Right forelimb (tissue), 1 donor: ENCODE measurements around the gene NRG3.
"Not testable (repeated sequence)": the region's sequence is repeated elsewhere in the genome, so short reads cannot be mapped to it uniquely, and the experiment has no call there.

Experiments
- DNase-seq: peaks from one replicate; pipeline ENCODE4 v3.0.0-alpha.2; 2018

NRG3 gene

DNA sequence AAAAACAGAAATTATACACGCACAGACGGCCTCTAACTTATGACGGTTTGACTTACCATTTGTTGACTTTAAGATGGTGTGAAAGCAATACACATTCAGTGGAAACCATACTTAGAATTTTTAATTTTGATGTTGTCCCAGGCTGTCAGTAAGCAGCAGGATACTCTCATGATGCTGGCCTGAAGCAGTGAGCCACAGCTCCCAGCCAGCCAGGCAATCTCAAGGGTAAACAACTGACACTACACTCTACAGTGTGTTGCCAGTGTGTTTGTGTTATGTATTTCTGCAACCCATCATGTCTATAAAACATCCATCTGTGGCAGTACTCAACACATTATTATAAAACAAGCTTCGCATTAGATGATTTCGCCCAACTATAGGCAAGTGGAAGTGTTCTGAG, 747.5 kb downstream of the NRG3 start:
- no peak for DNase-seq

DNA sequence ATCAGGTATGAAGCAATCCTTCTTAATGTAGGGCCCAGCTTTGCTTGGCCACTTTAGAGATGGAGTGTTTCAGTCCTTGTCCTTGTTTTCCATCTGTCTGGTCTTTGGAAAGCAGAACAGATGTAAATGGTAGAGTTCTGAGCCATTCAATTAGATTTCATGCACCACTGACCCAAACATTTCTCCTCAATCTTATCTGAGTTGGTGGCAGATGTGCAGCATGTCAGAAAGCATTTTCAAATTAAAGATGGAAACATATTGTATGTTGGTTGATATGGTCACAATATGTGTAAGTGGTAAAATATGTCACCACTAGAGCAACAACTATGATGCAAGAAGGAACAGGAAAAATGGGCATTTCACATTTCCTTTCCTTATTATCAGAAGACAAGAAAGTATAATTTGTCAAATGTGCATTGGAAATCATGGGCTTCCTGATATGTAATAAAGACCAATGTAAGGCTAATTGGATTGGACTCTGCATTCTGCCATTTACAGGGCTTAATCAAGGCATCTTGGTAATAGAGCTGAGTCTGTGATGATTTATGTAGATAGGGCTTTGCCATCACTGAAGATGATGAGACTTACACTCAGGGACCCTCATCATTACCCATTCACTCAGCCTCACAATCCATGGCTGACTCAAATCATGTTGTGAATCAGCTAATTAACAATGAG, 750.7 kb downstream of the NRG3 start:
- no peak for DNase-seq

DNA sequence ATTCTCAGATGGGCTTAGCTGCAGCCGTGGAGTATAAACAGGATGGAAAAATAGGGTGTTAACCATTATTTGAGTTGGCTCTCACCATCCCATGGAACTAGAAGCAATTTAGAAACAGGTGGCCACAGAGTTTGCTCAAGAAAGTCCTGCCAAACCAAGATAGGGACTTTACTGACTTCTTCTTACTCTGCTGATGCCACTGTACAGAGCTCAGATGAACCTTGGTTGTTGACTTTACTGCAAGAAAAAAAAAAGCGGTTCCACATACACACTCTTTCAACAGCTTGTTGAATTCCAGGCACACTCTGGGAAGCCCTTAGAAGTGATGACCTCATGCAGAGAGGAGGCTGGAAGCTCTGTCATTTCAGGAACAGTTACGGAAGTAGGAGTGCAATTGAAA, 753.4 kb downstream of the NRG3 start:
- no peak for DNase-seq

DNA sequence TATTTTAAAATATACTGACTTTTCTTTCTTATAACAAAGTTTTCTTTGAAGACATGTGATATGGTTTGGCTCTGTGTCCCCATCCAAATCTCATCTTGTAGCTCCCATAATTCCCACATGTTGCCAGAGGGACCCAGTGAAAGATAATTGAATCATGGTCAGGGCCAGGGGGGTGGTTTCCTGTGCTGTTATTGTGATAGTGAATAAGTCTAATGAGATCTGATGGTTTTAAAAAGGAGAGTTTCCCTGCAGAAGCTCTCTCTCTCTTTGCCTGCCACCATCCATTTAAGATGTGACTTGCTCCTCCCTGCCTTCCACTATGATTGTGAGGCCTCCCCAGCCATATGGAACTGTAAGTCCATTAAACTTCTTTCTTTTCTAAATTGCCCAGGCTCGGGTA, 768.1 kb downstream of the NRG3 start:
- DNase-seq: no peak

DNA sequence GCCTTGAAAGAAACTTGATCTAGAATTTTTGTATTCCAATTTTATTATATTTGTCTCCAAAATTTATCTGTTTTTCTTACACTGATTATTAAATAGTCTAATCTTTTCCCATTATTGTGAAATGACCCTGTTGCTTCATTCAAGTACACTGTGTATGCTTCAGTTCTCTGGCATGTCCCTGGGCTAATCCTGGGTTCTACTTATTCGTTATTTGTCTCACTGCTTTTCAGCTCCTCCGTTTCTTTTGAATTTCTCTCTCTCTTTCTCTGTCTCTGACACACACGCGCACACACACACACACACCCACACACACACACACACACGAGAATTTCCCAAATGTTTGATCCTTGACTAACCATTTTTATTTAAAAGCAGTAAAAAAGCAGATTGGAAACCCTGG, 768.6 kb downstream of the NRG3 start:
- no peak for DNase-seq

DNA sequence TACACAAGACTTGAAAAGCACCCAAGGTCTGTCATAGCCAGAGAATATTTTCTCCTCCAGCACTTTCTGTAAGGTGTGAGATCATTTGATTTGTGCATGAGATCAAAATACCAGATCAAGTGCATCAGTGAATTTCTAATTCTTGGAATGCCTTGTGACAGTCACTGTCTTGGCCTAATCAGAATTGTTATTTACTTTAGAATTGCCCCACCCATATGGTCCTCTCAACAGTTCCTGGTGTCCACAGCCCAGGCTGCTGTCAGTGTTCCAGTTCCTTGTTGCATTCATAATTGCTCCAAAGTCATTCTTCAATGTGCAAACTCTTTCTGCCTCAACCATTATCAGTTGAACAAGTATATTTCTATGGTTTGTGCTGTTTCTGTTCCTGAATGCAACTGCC, 770.2 kb downstream of the NRG3 start:
- DNase-seq: no peak

DNA sequence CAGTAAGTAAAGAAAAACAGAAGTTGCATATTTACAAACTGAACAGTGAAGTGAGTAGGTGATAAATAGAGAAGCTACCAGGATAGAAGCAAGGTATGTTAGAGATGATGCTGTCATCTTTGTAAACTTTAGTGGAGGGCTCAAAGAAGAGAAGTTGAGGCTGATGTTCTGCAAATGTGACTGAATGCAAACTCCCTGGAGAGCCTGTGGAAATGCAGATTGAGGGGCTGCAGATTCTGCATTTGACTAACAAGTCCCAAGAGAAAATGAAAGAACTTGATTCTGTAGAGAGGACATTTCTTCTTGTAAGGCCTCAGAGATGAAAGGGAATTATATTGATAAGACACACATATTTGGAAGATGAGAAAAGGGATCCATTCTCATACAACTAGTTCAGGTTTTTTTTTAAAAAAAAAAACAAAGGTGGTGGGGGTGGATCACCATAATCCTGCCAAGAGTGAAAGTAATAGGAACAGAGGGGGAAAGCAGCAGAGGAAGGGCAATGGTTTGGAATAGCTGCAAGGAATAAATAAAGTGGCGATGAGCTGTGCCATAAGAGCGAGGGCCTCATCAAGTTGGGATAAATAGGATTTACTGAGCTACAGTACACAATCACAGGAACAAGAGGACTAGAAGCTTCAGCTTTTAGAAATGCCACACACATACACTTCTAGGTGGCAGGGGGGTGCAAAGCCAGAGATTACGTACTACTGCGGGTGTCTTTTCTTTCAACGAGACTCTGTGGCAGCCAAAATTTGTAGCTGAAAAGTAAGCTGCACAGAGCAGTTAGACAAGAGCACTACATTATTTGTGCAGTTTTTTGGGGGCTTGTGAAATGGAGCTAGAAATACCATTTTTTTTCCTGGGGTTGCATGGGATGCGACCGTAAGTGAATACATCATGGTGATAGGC, 778.5 kb downstream of the NRG3 start:
- DNase-seq: no peak

DNA sequence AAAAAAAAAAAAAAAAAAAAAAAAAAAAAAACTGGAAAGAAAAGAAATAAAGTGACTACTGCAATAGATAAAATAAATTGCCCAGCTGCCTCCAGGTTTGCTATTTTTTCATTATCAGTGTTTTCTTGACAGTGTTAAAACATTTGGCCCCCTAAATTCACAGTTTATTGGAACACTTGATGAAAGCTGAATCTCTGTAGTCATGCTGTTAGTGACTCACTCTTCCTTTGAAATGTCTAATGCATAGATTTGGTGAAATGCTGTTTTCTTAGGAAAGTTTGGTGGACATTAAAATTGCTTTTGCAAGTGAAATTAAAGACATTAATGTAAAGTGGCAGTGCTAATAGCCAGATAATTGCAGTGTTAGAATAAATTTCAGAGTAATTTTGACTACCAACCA, 785.2 kb downstream of the NRG3 start:
- no peak for DNase-seq

DNA sequence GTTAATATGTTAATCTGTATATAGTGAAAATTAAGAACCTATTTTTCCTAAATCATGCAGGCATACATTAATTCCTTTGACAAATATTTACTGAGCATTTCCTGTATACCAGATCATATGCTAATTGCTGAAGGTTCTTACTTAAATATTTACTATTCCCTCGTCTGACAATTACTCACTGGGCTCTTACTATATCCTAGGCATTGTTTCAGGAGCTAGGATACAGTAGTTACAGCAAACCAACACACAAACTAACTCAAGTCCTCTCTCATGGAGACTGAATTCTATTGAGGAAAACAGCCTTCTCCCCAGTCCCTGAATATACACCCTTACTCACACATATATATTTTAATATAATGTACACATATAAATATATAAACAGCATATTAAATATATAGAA, 786.0 kb downstream of the NRG3 start:
- no peak for DNase-seq

DNA sequence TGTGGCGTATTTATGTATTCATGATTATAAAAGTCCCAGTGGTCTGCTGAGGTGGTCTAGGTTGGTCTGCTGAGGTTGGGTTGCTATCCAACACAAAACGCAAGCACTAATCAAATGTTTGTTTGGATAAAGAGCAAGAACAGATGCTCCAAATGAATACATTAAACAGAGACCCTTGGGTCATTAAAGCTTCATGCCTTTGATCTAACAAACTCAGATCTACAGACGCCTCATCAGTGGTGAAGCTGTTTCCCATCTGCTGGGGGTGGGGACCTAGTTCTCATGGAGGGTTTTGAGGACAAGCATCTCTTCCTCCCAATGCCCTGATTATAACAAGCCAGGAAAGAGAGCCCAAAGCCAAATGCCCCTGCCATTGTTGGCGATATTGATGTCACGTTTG, 786.7 kb downstream of the NRG3 start:
- DNase-seq: no peak

DNA sequence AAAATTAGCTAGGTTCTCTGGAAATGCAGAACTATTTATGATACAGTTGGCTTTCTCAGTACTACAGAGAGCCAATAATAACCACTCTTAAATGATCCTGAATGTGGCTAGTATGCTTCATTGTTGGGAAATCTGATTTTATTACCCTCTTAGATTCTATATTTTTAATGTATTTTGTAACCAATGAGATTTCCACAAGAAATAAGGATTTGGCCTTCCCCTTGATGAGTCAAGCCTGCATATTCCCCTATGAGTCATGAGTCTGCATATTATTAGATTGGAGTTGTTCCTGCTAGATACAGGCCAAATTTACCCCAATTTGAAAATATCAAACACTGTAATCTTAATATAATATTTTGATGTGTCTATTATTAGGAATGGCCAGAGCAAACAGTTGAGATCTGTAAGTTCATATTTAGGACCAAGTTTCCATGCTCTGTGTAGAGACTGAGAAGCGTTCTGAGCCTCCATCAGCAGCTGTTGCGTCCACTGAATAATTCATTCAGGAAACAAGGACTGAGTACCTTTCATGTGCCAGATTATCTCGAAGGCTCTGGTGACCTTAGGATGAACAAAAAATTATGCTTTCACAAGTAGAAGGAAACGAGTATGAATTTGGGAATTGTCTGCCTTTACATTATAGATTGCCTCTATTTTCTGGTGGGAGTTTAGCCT, 793.4 kb downstream of the NRG3 start:
- DNase-seq: no peak

DNA sequence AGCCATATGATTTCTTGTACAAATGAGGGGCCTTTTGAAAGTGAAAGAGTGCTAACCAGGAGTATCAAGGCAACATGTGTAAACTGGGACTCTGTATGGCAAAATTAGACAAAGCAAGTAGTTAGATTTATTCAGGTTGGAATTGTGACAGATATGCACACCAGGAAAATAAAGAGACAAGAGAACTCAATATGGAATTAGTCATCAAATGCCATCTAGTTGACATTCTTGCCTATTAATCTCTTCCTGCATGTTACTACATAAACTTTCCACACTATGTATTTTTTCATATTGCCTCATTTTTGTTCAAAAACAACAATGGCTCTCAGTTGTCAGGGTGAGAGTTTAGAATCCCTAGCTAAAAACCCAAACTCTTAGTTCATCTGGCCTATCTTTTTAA, 799.0 kb downstream of the NRG3 start:
- no peak for DNase-seq

DNA sequence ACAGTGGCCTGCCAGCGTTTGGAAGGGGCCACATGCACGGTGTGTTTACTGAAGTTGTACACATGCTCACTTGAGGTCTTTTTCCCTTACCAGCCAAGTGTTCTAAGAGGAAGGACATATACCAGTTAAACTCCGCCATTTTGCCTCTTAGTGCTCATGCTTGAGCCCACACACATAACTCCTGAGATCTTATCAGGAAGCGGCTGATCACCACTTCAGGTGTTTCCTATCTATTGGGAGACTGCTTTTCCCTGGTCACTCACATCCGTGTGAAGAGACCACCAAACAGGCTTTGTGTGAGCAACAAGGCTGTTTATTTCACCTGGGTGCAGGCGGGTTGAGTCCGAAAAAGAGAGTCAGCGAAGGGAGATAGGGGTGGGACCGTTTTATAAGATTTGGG, 802.9 kb downstream of the NRG3 start:
- DNase-seq: not testable (repeated sequence)

DNA sequence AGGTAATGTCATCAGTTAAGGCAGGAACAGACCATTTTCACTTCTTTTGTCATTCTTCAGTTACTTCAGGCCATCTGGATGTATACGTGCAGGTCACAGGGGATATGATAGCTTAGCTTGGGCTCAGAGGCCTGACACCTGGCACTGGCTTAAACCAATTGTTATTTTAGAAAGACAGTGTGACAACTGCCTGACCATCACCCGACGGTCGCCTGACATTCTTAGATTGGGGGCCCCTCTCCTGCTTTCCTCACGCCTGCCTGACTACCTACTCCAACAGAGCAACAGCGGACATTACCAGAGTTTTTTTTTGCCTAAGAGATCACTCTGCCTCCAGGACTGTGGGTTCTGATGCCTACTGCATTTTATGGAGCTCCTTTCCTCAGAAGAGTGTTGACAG, 803.5 kb downstream of the NRG3 start:
- DNase-seq: not testable (repeated sequence)

DNA sequence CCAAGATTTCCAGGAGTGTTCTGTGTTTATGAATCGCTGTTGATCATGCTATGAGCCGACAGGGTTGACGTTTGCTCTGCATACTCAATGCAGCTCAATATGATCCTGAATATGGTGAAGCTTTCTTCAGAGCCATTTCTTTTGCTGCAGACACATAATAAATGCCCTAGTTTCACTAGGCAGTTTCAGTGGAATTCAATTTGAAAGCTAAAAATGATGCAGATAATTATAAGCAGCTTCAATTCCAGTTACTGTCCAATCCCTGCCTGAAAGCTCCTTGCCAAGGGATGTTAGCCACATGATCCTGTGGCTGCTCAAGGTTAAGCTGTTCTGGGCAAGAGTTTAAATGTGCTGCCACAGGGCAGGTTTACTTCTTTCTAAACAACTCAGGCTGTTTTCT, 805.6 kb downstream of the NRG3 start:
- no peak for DNase-seq

DNA sequence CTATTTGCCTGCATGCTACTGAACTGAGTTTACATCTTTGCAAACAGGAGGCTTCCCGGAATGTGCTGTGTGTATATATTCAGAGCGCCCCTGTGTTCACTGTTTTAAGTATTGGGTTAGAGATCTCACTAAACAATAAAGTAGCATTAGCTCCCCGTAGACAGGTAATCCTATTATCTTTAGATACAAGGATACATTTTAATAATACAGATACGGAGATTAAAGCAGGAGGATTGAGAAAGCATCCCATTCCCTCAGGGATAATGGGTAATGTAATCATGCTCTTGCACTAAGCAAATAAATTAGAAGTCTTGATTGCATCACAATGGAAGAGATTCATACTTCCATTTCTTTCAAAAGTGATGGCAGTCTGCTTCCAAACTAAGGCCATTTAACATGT, 809.0 kb downstream of the NRG3 start:
- no peak for DNase-seq

DNA sequence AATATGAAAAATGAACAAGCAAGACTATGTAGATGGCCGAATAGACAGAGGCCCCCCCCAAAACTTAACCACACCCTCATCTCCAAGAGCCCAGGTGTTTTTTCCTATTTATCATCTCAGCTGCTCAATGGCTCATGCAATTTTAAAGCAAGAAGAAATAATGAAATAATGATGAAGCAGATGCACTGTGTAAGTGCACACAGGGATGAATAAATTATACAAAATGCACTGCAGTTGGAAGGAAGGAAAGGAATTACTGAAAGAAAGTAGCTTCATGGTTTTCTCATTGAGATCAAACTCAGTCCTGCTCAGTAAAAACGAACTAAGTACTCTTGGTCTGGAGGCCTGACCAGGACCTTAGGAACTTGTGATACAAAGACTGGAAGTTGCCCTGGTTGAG, 810.1 kb downstream of the NRG3 start:
- DNase-seq: no peak

DNA sequence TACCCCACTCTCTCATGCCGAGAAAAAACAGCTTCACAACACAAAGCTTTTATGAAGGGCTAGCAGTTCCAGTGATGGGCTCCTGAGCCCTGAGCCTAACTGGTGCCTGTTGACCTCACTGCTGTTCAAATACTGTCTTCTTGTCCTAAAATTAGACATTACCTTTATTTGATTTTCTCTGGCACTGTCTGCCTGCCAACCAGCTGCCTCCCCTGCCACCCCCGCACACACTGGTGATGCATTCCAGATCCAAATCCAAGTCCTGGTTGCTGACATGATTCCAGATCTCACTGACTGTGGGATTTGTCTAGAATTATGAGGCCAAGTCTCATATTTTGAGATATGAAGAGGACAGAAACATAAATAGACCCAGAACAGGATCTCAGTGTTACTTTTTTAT, 816.2 kb downstream of the NRG3 start:
- no peak for DNase-seq

DNA sequence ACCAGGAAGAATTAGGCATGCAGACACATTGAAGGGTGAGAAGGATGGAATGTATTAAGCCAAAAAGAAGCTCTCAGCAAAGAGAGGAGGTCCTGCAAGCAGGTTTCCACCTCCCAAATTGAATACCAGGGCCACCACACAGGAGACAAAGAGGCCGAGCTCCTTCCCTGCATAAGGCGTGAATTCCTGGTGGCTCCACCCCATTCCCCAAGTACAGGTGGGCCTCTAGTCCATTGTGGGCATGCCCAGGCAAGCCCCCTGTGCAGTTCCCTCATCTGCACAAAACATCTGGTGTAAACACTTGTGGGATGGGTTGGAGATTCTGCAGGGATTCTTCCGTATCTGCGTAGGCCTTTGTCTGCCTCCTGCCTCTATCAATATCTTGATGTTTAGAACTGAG, 817.5 kb downstream of the NRG3 start:
- DNase-seq: no peak

DNA sequence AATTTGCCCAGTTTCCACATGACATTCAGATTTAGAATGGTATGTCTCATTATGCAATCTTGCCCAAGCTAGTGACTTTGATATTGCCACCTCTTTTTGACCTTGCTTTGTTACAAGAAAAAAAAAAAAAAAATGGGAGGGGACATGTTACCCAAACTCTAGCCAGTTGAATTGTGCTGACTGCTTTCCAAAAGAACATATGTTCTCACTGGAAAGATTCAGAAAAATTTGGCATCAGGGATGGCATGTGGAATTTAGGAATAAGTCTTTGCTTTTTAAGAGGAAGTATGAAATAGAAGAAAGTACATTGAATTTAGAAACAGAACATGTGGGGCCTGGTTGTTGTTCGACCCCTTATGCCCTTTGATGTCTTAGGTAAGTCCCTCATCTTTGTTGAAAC, 846.8 kb downstream of the NRG3 start:
- no peak for DNase-seq

DNA sequence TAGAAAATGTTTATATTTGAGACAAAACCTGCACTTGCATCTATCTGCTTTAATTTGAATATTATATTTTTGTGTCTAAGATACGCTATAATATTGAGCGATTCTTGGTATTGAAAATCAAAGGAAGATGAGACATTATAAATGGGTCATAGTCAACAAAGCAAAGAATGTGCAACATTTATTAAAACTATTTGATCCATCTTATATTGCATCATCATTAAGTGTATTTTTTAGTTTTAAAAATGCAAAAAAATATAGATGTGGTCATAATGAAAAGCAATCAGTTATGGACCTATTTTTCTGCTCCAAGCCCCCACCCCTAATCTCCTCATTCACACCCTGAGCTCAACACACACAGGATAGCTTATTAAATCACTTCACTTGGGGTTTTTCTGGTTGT, 847.3 kb downstream of the NRG3 start:
- DNase-seq: no peak

DNA sequence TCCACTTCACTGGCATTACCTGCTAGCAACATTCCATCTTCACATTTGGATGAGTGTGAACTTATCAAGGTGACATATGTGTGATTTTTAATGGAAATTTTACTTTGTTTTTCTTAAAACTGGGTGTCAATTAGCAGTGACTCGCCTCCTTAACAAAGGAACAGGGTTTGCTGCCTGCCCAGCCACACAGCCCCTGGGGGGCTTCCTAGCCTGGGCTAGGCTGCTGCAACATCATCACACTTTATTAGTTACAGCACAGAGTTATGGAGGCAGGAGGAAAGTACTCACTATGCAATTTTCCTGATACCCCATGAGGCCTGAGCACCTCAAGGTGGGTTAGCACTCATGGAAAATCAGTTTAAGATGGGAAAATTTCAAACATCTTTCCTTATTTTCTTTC, 861.3 kb downstream of the NRG3 start:
- DNase-seq: no peak

DNA sequence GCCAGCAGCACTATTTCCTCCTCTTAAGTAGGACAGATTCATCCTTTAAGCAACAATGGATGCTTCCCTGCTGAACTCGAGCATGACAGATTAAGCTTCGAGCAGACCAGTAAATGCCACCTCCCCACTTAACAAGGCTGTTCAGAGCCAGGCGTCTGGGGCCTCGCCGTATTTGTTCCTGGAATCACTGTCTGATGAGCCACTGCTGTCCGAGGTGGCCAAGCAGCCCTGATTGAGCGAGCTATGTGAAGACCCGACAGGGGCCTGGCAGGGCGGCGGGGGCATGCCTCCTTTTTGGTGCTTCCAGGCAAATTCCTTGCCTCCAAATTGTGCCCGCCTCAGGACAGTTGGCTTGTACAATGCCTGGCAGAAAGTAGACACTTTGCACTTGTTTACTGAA, 862.6 kb downstream of the NRG3 start:
- DNase-seq: no peak

DNA sequence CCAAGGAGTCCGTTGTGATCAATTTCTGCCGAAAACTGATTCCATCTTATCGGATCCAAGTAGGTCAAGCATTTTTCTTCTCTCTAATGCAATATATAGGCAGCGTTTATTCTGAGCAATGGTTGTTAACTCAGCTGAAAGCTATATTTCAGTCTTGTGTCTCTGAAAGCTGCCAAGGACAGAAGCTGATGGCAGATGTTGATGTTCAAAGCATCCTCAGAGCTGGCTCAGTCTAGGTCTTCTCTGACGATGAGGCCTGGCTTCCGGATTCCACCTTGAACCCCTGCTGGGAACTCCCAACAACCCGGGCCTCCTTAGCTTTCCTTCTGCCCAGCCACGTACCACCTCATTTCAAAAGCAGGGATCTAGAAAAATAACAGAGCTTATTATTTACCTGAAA, 863.6 kb downstream of the NRG3 start:
- DNase-seq: no peak
